Measurements from ENCODE around the gene ZBTB7B.

ZBTB7B gene

DNA sequence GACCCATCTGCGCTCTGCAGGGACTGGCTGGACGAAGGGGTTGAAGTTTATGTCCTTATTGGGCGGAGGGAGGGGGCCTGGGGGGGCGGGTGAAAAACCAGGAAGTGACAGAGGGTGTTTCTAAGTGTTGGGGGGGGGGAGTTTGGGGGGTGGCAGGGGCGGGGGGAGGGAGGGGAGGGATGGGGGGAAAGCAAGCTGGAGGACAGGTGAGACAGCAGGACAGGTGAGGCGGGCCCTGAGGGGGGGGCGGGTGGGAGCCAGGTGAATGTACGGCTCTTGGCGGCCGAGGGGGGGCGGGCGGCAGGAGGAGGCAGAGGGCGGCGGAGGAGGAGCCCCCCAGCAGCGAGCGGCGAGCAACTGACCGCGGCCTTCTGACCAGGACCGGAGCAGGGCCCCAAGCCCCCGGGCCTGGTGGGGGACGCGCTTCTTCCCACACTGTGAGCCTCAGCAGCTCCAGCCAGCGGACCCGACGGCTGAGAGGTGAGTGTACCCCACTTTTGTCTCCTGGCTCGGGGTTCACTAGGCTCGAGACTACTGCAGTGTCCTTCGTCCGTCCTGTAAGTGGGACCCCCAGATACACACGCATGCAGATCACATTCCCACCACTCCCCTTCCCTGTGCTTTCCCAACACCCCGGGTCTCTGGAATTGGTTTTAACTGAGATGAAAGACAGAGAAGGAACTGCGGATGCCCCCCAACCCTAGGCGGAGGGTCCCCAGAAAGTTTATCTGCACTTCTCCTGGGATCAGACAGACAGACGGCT is at the start of gene ZBTB7B:
TSS of gene ZBTB7B (plus strand) at position 339 of the 763 bp plus-strand sequence. CDS start 11,859 bp downstream, outside the sequence.
- DNase-seq, result peak; percentile 68

DNA sequence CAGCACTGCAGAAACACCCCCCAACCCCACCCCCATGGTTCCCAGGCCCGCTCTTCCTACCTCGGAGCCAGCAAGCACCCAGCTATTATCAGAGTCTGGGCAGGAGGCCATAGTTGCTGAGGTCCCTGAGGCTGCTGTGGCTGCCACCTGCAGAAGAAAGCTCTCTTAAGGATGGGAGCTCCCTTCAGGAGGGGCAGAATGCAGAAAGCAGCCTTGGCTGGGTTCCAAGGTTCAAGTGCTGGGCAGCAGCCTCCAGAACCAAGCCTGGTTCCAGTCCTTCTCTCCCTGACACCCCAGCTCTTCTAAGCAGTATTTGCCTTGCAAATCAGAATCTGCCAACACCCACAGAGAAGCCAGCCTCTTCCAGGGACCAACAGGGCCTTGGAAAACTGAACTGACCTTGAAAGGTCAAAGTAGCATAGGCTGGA is 49.0 kb upstream of the ZBTB7B start:
- no peak for DNase-seq

DNA sequence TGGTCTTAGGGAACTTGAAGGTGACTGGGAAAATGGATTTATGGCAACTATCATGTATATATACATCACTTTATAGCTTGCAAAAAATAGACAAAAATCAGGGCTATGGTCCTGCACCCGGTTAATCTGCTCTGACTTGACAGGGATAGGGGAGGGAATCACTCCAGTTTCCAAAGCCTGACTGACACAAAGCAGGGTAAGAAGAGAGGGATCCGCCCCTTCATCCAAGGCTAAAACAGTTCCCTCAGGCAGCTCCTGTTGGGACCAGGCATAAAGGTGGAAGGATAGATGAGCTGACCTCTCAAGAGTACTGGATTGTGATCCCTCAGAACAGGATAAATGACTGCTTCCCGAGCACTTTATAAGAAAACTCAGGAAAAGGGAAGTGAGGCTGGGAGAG is 48.1 kb upstream of the ZBTB7B start:
- no peak for DNase-seq

DNA sequence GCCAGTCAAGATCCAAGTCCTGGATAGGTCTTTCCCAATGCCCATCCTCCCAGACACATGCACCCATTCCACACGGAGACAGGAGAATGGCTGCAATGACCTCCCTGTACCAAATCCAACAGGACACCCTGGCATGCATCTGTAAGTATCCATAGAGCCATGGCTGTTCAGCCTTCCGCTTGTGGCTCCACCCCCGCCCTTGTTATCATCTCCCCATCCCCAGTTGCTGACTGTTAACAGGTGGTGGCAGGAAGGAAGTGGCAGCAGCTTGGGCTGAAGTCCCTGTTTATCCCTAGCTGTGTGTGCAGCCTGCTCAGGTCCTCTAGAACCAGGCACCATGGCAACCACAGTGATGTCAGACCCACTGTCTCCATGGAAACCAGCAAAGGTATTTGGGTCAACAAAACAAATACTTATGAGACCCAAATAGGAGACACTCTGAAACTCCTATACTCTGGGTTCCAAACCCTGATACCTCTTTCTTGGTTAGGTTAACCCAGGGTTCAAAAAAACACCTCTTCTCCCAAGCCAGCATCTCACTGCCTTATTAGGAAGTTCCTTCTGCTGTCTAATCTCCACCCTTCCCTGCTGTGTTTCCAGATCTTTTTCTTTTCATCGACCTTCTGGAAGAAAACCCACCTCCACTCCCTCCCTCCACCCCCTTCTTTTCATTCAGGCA is 47.4 kb upstream of the ZBTB7B start:
- DNase-seq, result peak; percentile 41

DNA sequence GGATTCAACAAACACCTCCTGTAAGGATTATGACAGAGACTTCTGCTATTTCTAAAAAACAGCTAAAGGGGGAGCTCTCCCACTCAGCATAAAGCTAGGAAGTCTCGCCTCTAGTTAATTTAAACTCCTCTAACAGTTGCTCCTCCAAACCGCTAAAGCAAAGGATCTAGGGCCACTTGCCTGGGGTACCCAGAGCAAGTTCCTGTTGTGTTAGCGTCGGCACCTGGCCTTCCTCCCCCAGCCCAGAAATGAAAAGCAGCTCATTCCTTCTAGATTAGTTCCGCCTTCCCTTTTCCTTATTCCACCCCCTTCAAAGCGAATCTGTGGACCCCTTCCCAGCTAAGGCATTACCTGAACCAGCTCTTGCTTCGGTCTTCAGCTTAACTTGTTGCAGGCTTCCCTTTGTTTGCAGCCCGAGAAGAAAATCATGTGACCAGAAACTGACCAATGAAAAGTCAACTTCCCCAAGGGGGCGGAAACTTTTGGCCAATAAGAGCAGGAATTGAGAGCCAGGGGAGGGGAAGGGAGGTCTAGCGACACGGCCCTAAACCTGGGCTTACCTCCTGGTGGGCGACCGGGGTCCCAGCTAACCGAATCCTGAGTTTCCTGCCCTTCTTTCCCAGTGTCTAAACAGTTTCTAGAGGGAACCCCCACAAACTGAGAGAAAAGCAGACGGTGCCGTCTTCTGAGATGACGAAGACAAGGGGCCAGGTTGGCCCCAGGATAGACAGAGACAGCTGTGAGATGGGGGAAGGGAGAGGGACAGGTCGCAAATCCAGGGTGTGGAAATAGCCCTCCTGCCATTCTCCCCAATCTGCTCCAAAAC is 46.7 kb upstream of the ZBTB7B start, which contains the start of gene PBXIP1:
TSS of gene PBXIP1 (minus strand) at position 382 of the 826 bp plus-strand sequence. CDS start 2,378 bp downstream, outside the sequence.
- peak; percentile 97 for DNase-seq

DNA sequence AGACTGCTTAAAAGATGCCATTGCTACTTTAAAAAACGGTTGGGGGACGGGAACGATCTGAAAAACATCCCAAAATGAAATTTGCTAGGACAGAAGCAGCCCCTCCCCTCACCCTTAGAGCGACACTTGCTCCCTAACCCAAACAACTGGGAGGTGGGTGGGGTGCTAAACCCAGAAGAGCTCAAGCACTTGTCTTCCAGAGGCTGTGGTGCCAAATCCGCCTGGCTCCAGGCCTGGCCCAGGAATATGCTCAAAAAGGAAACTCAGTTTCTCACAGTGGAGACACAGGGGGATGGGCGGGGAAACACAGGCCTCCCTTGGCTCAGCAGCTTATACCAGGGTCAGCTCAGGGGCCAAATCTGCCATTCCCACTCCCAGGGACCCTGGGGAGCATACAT is 46.1 kb upstream of the ZBTB7B start:
- no peak for DNase-seq

DNA sequence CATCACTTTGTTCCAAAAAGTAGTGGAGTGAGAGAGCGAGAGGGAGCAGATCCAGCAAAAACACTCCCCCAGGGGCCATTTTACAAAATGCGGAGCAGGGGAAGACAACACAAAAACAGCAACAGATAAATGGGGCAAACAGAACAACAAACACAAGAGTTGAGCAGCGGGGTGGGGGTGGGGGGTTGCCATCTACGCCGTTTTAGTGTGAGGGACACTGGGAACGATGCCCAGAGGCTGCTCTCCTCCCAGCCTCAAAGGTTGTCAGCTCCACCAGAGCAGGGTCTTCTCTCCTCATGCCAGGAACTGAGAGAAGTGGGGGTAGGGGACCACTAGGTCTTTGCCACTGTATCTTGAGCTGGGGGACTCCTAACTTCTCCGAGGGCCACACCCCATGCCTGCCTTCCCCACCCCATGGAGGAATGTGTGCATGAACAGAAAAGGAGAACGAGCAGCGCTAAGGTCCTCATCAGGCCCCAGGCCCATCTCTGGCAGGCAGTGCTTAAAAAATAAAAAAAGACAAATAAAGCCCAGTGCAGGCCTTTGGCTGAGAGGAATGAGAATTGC is 45.4 kb upstream of the ZBTB7B start:
- DNase-seq, result no peak

DNA sequence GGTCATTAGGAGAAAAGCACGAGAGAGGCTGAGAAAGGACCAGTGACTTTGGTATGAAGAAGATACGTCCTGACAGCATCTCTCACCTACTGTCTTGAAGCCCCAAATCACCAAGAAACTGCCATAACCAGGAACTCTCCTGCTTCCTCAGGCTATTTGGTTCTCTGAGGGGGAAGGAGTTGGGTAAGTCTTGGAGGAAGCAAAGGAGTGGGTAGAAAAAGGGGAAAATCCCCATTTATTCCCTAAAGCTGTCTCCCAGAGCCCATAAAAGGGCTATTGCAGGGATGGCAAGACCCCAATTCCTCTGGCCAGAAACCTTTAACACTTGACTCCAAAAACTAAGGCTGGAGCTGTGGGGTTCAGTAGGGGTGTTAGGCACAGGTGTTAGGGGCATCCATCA is 44.6 kb upstream of the ZBTB7B start:
- DNase-seq, result no peak

DNA sequence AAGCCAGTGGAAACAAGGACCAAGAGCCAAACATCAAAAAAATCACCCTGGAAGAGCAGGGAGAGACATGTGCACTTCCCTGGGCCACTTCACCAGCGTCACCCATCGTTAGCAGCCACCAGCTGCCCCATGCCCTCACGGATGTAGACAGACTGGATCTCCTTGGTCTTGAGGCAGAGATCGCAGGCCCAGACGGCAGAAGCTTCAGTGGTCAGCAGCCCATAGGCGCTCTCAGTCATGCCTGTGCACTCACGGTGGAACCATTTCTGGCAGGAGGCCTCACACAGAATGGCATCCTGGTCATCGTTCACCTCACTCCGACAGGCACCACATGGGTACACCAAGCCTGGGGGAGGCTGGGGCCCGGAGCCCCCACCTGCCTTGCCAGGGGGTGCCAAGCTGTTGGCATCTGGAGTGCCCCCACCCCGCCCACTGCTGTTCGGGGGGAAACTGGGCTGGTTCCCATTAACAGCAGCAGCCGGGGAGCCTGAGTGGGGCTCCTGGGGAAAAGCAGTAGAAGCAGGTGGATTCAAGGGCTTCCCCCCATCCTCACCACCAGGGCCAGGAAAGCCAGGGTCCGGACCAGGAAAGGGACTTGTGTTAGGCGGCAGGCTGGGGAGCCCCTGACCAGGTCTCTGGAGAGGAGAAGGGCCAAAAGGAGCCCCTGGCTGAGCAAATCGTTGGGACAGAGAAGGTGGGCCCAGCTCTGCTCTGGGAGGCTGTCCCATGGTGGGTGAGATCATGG is 43.7 kb upstream of the ZBTB7B start:
- no peak for DNase-seq

DNA sequence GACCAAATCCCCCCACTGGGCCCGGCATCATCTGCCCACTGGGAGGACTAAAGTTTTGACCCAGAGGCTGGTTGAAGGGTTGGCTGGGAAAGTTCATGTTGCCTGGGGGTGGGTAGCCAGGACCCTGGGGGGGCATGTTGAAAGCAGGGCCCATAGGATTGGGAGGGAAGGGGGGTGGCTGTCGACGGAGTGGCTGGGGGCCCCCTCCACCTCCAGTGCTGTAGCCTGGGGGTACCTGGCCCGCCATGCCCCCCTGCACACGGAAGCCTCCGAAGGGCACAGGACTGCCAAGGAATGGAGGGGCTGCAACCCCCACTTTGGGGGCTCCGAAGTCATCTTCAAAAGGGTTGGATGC is 43.2 kb upstream of the ZBTB7B start:
- no peak for DNase-seq

DNA sequence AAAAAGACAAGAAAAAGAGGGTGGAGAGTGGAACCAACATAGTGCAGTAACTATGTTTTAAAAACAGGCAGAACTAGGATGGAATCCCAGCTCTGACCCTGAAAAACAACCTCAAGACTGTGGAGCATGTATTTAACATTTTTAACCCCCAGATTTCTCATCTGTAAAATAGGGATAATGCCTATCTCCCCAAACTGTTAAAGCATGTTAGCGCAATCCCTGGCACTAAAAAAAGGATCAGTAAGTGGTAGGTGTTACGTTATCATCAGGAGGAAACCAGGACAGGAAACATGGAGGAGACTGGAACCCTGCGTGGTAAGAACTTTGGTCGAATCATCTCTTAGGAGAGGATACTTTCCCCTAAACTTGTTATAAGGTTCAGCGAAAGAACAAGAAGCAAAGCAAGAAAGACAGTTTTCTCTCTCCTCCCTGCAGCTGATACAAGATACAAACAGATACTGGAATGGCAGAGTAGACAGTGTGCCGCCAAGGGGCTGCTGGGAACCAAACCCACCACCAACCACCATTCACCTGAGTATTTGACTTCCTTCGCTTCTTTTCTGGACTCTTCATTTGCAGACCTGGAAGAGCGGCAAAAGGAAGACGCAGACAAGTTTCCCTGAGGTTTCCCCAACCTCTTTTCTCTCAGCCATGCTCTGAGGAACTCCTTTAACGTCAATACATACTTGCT is 42.0 kb upstream of the ZBTB7B start:
- DNase-seq, result peak; percentile 61

DNA sequence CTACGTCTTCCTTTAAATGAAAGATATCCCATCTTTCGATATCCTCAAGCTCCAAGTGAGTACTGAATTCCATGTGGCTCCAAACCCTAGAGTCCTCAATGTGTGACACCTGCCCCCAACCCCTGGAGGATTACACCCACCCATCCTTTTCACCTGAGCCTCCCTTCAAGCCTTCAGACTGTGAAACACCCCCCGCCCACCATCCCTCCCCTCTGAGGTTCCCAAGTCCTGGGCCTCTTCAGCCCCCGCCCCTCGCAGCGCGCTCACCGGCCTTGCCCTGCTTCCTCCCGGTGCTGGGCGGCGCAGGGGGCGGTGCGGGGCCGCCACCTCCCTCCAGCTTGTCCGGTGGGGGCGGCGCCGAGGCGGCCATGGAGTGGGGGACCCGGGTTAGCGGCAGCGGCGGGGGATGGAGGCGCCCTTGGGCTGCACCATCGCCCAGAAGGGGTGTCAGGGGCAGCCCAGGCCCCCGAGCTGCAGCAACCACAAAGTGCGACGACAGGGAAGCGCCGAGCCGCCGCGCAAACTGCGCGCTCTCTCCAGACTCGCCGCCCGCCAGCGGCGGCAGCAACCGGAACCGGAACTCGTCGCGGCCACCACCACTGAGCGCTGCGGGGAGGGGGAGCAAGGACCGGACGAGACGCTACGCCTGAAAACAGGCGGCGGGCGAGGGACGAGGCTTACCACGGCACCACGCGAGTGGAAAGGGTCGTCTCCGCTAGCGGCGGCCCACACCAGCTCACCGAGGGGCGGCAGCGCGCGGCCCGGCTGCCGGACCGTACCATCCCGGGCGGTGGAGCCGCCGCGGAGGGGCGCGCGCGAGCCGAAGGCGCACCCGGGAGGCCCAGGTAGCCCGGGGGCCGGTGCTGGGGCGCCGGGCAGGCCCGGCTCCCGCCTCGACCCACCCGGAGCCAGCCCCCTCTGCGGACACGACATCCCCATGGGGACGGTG is 41.1 kb upstream of the ZBTB7B start, which contains the start of gene PYGO2:
TSS of gene PYGO2 (minus strand) at position 576 of the 949 bp plus-strand sequence. CDS start at position 370, 206 bp downstream.
- peak; percentile 92 for DNase-seq

DNA sequence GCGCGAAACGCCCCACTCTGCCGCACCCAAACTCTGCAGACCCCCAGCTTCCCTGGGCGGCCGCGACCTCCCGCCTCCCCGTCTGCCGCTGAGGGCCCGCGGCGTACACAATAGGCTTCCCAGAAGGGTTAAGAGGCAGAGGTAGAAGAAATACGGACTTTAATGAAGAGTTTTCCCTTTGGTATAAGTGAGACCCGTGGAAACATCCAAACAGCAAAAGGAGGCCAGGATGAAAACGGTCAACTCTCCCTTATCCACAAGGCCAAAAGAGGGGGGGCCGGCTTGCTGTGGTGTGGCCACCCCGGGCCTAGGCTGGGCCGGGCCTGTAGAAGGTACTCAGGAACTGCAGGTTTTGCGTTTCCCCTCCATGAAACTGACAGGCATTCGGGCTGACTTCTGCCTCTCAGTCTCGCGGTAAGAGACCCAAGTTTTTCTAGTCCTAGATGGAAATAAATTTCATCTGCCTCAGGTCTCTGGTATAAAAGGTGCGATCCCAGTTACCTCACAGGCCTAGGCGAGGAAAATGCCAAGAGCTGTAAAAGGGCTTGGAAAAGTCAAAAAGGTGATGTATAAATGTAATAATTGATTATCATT is 40.3 kb upstream of the ZBTB7B start:
- peak; percentile 81 for DNase-seq

DNA sequence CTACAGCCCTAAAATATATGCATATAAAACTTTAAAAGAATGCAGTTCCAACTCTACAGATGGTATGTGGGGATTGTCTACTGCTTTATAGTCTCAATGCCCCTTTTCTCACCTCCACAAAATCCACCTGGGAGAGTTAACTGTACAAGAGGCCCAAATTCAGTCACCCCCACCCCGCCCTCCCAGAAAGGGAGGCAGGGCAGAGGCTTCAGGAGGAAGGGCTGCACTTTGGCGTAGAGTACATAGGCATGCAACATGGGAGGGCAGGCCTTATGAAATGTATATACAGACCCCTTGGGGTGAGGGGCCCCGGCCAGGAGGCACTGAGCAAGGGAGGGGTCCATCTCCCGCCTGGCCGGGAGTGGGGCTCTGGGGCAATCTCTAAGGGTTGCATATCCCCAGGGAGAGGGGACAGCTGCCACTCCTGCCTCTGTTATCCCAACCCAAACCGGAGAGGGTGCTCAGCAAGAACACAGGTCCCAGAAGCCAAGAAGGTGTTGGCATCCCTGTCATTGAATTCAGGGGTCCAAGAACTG is 39.7 kb upstream of the ZBTB7B start:
- DNase-seq, result no peak

DNA sequence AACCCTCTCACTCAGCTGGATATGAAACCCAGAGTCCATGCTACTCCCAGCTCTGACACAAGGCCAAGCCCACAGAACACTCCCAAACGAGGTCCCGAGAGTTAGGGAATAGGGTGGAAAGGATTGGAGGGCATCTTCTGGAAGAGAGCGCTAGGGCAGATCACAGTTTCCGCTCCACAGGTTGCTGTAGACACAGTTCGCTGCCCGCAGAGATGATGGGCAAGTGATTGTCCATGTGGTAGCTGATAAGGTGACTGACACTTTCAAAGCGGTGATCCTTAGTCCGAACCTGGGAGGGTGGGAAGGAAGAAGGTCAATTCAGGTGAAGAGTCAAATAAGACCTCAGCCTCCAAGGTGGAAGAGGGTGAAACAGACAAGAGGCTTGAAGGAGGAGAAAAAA is 39.0 kb upstream of the ZBTB7B start:
- no peak for DNase-seq

DNA sequence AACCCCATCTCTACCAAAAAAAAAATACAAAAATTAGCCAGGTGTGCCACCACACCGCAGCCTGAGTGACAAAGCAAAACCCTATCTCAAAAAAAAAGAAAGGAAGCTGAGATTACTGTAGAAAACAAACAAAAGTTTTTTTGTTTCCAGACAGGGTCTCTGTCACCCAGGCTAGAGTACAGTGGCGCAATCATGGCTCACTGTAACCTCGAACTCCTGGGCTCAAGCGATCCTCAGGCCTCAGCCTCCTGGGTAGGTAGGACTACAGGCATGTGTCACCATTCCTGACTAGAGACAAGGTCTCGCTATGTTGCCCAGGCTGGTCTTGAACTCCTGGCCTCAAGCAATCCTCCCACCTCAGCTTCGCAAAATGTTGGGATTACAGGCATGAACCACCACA is 38.2 kb upstream of the ZBTB7B start:
- no peak for DNase-seq

DNA sequence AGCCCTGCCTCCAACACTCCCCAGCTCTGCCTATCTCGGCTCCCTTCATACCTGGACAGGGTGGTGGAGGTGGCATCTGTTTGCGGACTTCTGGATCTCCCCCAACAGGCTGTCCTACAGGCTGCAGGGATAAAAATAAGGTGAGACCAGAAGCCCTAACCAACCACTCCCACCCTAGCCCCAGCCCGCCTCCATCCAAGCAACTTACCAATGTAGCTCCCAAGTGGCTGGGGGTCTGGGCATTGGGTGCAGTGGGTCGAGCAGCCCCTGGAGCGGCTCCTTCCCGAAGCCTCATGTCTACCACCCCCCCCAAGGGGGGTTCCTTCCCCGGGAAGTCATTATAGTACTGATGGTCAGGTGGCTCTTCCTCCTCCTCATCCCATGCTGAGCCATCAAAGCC is 36.5 kb upstream of the ZBTB7B start:
- no peak for DNase-seq

DNA sequence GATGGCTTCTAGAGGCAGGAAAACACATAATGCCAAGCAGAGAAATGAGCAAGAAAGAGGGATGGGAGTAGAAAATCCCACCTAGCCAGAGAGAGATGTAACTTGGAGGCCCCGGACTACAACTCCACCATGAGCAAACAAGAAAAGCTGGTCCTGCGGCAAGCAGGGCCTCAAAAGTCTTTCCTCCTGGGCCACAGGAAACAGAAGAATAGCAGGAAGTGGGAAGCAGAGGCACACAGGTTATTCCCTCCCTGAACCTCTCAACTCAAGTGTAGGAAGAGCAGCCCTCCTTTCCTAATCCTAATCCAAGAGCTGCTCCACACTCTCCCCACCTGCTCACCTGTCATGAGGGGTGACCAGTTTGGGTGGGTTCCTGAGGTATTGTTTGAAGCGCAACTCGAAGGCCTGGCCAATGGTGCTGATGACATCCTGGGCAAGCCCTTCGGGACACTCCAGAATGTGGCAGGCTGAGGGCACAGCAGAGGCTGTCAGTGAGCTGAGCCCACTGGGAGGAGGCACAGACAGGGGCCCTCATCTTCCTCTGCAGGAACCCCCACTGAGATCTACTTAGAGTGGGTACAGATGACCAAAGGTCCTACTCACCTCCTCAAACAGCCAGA is 35.2 kb upstream of the ZBTB7B start:
- DNase-seq, result no peak

DNA sequence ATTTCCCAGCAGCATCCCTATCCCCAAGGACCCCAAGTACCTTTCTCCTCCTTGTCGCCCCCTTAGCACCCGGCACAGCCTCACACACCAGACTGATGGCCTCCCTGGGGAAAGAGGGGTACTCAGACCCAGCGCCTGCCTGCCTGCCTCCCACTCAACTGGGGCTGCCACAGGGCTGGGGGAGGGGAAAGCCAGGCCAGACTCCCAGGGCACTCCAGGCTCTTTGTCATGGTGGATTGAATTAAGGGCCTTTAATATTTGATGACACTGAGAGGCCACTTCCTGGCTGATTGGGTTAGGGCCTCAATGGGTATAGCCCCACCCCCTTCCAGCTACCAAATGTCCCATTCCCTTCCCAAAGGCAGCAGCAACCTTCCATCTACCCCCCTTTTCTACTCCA is 33.9 kb upstream of the ZBTB7B start:
- no peak for DNase-seq

Measured in OCI-M1 (cell line).